SIG-M5 treated with dmso at 0.1 percent for 504 hours (cell line): Measurements from ENCODE around the gene R3HDM4.

Experiments
- DNase-seq: peaks from one replicate; lab custom pipeline; 2025; ENCODE audit not compliant: unreplicated experiment; lab: John Stamatoyannopoulos, UW

Gene R3HDM4

GRCh38 chr19:917323-918151 is 4.5 kb upstream of the R3HDM4 start, which contains the start of gene KISS1R:
TSS of gene KISS1R (plus strand) at chr19:917333. CDS start at chr19:917503, 170 bp downstream.
- DNase-seq = no peak

GRCh38 chr19:916645-917322 is 3.8 kb upstream of the R3HDM4 start:
- DNase-seq = no peak

- peak; percentile 44 for DNase-seq
These were observed 589 bp downstream of the R3HDM4 start for GRCh38 chr19:912181-913079.

GRCh38 chr19:911197-912033 is 1.6 kb downstream of the R3HDM4 start:
- no peak for DNase-seq

GRCh38 chr19:907183-907853 is 5.7 kb downstream of the R3HDM4 start:
- DNase-seq = no peak

GRCh38 chr19:906480-906879 is 6.5 kb downstream of the R3HDM4 start:
- DNase-seq = no peak

GRCh38 chr19:904545-904944 is 8.5 kb downstream of the R3HDM4 start:
- no peak for DNase-seq

- no peak for DNase-seq
These were observed 9.7 kb downstream of the R3HDM4 start for GRCh38 chr19:903266-903797.

- no peak for DNase-seq
These were observed 10.4 kb downstream of the R3HDM4 start for GRCh38 chr19:902446-903226.

- no peak for DNase-seq
These were observed 11.0 kb downstream of the R3HDM4 start for GRCh38 chr19:902093-902370.

GRCh38 chr19:901216-902092 is 11.6 kb downstream of the R3HDM4 start:
- no peak for DNase-seq

GRCh38 chr19:900302-901111 is 12.5 kb downstream of the R3HDM4 start:
- DNase-seq = no peak

GRCh38 chr19:900043-900301 is 13.0 kb downstream of the R3HDM4 start:
- DNase-seq = no peak

GRCh38 chr19:899336-900042 is 13.5 kb downstream of the R3HDM4 start:
- no peak for DNase-seq

- no peak for DNase-seq
These were observed 14.4 kb downstream of the R3HDM4 start for GRCh38 chr19:898663-899062.

GRCh38 chr19:897442-898039 is 15.5 kb downstream of the R3HDM4 start:
- DNase-seq = no peak

- DNase-seq = no peak
These were observed 16.0 kb downstream of the R3HDM4 start for GRCh38 chr19:896999-897398.
